Renal cortex interstitium (tissue), 11 donors: ENCODE measurements around the gene PPP1R12C. TPM values are rescaled to one million over a fixed set of nuclear protein-coding genes. Genes with fewer than 3 reads are reported as not detected.

Experiments used
- DNase-seq, 11 donors: peaks; one replicate each; pipeline ENCODE4 v3.0.0-alpha.2; 2013; ENCODE audit warnings: low read depth in 9 of 11, low spot score in 4 of 11; ENCODE audit errors: extremely low read depth in 1 of 11
- polyA plus RNA-seq, 3 donors: library from polyadenylated mRNA; unstranded; fragments of 120-200 nt; gene quantifications; one replicate each; pipeline ENCODE4 v1.2.1, GENCODE V29; 2013; ENCODE audit not compliant: insufficient read length in 3 of 3

Gene PPP1R12C
- polyA plus RNA-seq, 3 donors, result 66.4 to 116 (median 95.8) TPM

DNA sequence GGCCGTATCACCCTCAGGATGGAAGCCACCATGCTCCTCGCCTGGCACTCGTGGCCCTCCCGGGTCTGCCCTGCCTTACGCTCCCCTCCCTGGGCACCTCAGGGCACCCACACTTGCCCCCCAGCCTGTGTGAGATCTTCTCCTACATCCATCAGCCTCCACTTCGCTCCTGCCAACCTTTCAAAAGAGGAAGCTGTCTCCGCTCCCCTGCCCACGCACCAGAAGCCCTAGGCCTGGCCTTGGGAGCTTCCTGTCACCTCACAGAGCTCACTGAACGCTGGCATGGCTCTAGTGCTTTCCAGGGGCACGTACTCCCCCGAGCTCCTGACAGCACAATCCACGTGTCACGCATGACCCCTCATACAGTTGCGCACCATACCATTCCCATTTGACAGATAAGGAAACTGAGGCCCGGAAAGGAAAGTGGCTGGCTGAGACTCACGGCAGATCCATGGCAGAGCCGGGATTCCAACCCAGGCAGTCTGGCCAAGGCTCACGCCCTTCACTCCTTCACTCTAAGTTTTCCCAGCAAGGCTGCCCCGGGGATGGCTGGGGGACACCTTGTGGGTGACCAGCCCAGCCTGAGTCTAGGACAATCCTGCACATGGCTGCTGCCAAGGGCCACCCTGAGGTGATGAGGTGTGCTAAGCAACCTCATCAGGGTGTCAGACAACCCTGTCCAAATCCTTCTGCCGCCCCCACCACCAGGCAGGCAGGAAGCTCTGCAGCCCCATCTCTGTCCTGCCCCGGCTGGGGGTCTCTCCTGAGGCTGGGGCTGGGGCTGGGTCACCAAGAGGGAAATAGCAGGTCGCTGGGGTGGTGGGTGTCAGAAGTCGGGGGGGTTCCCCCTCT lies 19.3 kb downstream of the PPP1R12C start:
- DNase-seq, result no peak

DNA sequence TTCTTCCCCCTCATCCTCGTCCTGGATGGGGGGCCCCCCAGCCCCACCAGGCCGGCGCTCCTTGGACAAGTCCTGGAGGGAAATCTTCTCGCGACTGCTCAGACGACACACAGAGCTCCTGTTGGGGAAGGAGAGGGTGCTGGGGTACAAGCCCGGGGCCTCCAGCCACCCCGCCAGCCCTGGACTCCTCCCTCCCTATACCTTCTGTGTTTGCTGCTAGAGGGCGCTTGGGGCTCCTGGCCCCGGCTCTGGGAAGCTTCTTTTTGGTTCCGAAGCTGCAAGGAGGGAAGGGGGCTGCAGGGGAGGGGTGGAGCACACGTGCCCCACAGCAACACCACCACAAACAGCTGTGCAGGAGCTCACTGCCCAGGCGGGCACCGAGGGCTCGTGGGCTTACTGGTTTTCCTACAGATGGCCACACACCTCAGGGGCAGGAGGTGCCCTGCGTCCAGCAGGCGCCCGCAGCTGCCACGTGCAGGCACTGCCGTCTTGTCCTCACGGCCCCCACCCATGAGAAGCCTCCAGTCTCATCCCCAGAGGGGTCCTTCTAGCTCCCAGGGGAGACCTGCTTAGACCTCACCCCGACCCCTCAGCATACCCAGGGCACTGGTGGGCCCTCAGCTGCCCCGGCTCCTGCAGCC lies 21.3 kb downstream of the PPP1R12C start:
- no peak for DNase-seq

DNA sequence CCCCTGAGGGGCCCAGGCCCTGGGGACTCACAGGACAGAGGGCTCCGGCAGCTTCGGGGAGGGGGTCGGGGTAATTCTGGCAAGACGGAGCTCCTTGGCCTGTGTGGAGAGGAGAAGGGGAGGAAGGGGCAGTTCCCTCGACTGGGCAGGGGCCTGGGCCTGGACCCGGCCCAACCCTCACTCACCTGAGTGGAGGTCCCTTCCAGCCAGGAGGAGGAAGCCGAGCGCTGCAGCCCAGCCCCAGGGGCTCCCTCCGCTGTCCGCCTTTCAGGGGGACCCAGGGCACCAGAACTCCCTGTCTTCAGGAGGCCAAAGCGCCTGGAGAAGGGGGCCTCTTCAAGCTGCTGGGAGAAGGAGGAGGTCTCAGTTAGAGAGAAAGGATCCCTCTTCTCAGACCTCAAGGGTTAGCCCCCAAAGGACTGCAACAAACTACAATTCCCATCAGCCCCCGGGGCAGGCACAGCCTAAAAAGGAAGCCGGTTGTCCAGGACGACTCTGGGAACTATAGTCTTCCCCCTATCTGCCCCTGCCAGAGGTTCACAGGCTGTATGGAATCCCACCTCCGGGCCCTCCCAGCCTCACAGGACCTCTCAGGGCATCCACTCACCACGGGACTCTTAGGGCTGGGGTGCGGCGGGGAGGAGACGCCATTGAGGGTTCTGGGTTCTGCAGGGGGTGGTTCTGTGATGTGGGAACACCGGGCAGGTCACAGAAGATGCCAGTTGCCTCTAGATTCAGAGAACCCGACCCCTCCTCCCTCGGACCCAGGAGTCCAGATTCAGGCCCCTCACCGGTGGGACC lies 22.0 kb downstream of the PPP1R12C start:
- no peak for DNase-seq

DNA sequence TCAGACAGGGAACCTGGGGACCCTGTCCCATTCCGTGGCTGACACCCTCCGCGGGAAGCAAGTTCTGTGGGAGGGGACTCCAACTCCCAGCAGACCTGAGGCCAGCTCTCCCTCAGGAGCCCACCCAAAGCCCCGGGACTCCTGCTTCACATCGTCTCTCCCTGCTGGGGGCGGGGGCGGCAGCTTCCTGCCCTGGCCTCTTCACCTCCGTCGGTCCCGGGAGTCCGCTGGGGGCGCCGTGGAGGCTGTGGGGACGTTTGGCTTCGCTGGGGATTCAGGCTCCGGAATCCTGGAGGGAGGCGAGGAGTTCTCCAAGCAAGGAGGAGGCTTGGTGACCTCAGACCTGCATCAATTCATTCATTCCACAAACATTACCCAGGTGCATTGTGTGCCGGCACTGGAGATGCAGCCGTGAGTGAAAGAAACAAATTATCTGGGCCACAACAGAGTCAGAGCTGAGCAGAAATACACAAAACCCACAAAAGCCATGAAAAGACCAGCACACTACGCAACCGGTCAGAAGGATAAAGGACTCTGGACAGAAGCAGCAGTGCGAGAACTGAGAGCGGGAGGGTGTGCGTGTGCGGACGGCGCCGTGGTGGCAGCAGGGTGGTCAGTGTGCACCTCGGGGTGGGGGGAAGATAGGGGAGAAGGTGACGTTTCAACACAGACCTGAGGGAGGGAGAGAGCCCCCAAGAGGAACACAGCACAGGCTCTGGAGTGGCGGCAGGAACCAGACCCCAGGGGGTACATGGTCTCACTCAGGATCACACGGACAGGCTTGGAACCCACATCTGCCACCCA lies 22.8 kb downstream of the PPP1R12C start:
- no peak for DNase-seq

DNA sequence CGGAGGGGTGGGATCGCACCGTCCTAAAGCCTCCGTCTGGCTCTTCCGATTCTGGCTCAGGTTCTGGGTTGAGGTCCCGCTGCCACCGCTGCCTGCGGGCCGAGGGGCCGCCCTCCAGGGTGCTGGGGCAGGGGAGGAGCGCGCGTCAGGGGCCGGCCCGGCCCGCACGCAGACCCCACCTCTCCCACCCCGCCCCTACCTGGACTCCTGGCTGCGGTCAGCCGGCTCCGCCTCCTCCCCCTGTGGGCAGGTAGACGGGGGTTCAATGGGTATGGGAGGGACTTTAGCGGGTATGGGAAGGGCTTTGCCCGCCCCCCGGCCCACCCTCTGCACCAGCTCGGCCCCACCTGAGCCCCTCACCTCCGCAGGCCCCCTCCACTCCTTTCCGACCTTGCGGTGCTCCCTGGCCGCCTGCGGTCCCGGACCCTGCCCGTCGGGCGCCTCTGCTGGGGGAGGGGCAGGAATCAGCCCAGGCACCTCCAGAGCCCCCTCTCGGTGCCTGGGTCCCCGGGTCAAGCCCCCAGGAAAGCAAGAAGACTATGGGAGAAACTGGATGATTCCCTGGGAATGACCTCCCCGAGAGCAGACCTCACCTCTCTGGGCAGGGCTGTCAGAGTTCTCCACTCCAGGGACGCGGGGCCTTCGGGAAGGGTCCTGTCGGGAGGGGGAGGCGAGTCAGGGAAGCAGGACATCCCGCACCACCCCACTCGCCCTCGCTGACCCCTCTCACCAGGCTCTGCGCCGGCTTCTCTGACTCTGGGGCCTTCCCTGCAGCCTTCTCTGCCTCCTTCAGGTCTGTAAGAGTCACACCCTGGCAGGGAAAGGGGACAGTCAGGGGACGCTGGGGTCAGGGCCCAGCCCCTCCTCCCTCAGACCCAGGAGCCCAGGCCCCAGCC lies 24.8 kb downstream of the PPP1R12C start:
- DNase-seq, result no peak

DNA sequence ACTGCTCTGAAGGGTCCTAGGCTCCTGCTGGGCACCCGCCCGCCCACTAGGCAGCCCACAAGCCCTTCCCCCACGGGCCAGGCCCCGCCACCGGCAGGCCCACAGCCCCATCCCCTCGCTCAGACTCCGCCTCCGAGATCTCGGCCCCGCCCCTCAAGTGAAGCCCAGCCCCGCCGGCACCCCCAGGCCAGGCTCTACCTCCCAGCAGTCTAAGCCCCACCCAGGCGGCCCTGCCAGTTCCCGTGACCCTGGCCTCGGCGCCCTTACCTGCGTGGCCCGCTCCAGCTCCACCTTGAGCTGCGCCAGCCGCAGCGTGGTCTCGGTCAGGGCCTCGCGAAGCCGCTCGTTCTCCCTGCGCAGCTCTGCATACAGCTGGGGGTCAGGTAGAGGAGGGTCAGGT lies 25.5 kb downstream of the PPP1R12C start:
- no peak for DNase-seq

DNA sequence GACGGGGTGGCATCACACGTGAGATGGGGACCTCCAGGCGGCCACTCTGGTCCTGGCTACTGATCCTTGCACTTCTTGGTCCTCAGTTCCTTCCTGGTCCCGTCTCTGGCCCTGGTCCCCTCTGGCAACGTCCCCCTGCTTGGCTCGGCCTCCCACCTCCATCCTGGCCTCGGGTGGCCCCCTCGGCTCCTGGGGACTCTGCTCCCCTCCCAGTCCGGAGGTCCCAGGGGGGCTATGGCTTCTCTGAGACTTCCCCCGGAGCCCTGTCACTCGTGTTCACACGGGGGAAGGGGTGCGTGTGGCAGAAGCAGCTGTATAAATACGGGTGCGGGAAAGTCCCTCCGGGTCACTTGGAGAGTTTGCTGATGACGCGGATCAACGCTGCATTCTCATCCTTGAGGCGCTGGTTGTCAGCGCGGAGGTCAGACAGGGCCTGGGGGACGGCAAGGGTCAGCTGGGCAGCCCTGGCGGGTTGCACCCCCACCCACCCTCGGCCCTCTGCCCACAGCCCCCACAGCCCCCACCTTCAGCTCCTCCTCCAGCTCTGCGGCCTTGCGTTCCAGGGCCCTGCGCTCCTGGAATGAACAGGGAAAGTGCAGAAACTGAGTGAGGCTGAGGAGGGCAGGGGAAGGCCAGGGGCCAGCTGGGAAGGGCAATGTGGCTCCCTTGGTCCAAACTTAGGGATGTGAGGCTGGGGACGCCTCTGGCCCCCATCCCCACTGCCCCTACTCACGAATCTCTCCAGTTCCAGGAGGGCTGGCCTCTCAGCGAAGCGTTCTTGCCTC lies 26.1 kb downstream of the PPP1R12C start:
- DNase-seq, result no peak

DNA sequence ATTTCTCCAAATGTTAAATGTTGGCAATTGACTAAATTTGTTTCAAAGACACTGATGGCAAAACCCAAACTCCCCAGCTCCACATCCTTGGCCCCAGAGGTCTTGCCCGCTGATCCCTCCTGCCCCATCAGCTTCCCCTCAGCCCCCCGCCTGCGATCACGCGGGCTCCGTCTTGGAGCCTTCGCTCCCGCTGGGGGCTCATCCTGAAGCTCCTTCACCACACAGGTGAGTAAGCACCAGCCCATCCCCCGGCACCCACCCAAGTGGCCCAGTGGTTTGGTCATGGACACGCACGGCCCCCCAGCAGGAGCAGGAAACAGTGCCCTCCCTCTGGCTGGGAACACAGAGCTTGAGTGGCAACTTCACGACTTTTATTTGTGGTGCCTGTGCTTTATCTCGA lies 26.9 kb downstream of the PPP1R12C start:
- no peak for DNase-seq

DNA sequence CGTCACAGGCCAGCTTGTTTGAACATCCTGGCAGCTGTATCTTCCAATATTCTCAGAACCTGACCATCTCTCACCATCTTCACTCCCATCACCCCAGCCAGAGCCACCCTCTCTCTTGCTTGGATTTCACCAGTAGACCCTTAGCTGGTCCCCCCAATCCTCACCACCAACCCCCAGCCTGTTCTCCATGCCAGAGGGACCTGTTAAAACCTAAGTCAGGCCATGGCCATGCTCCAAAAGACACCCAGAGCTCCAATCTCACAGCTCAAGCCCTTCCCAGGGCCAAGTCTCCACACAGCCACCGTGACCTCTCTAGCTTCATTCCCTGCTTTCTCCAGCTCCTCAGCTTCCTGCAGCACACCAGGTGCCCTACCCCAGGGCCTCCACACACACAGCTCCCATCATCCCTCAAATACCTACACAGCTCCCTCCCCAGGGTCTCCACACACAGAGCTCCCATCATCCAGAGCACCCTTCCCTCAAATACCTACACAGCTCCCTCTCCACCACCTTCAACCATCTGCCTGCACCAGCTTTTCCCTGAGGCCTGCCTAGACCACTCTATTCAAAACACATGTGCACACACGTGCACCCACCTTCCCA lies 28.0 kb downstream of the PPP1R12C start:
- no peak for DNase-seq

DNA sequence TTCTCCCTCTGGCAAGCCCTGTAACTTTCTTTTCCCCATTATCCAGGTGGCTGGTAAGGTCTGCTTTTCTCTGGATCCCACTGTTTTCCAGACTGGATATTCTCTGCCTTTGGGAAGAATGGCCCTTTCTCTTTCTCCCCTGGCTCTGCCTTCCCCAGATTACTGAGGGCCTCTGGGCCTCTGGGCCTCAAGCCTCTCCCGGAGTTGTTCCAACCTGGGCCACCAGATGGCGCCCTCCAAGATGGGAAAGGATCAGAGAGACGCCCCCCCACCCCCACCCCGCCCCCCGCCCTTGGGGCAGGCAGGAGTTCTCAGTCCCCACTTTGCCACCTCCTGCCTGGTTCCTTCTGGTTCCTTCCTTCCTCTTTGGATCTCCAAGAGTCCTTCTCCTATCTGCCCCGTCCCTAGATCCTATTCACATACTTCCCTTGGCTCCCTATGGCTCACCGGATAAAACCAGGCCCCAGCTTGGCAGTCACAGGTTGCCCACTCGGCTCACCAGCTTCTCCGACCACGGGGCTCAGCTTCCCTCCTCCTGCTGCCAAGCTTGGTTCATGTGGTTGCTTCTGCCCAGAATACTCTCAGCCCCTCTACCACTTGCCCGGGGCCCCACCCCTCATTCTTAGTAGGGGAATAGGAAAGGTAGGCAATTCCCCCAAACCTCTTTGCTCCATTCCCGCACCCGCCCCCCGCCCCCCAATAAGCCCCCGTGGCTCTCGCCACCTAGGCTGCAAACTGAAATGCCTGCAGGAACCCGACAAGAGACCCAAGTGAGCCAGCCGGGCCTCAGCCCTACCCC lies 28.7 kb downstream of the PPP1R12C start:
- DNase-seq, result peak in 2 of 11 donors; percentile 73 to 75

DNA sequence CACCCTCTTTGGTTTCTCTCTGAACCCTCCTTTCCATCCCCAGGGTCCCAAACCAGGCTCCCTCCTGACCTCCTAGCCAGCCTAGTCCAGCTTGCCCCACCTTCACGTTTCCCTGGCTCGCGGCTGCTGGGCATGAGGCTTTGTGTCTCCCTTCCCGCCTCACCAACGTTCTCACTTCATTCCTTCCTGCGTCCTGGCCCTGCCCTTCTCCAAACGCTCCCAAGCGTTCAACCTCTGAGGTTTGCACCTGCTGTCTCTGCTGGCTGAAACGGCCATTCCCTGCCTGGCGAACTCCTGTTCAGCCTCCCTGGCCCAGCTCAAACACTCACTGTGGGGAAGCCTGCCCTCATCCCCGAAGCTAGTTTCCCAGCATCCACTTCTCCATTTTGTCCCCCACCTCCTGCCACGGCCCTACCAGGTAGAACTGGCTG lies 29.4 kb downstream of the PPP1R12C start:
- no peak for DNase-seq

DNA sequence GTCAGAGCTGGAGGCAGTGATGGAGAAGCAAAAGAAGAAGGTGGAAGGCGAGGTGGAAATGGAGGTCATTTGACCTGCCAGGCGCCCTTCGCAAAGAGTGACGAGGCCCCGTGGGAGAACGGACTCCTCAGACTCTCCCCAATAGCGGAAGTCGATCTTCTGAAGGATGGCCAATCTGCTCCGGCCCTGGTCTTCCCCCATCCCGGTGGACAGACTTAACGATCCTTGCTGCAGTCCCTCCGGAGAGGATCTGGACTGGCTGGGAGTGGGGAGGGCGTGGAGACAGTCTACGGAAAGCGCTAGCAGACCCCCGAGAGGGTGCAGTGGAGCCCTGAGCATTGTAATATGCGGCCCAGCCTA lies 29.9 kb downstream of the PPP1R12C start:
- no peak for DNase-seq

DNA sequence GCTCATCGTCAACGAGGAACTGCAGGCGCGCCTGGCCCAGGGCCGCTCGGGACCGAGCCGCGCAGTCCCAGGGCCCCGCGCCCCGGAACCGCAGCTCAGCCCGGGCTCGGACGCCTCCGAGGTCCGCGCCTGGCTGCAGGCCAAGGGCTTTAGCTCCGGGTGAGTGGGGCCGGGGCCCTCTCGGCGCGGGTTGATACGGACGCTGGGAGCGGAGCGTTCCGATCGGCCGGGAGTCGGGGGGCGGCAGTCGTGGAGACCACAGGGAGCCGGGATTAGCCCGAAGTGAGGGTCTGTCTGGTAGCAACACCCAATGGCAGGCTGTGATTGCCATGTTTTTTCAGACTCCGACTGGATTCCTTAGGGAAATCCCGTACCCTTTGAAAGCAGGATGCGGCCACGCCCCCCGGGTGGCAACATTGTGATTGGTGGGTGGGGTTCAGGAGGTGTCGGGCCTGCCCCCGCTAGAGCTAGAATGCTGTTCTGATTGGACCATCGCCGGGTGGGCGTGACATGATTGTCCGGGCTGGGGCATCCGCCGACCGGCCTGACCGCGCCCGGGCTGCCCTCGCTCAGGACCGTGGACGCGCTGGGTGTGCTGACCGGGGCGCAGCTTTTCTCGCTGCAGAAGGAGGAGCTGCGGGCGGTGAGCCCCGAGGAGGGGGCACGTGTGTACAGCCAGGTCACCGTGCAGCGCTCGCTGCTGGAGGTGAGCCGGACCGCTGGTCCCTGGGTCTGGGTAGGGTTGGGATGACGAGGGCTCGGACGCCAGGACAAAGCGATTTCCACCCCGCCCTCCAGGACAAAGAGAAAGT lies 30.5 kb downstream of the PPP1R12C start:
- DNase-seq, result peak in 9 of 11 donors; percentile 75 to 91 (median 83)

DNA sequence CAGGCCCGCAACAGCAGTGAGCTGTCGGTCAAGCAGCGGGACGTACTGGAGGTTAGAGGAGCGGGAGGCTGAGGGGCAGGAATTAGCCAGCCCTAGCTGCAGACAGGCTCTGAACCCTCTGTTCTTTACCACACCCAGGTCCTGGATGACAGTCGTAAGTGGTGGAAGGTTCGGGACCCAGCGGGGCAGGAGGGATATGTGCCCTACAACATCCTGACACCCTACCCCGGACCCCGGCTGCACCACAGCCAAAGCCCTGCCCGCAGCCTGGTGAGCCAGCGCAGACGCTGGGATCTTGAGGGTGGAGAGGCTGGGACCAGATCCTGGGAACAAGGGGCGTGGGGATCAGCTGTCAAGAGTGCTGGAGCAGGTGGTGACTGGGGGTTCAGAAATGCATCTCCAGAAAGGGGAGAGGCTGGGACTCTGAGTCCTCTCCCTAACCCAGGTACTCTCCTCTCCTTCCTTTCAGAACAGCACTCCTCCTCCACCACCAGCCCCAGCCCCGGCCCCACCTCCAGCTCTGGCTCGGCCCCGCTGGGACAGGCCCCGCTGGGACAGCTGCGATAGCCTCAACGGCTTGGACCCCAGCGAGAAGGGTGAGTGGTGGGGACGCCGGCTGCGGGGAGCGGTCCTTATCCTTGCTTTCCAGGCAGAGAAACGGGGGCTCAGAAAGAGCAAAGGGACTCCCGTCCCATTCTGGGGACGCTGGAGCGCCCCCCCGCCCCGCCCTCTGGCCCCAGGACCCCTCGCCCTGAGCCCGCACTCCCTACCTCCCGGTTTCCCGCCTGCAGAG lies 31.3 kb downstream of the PPP1R12C start:
- DNase-seq, result no peak

DNA sequence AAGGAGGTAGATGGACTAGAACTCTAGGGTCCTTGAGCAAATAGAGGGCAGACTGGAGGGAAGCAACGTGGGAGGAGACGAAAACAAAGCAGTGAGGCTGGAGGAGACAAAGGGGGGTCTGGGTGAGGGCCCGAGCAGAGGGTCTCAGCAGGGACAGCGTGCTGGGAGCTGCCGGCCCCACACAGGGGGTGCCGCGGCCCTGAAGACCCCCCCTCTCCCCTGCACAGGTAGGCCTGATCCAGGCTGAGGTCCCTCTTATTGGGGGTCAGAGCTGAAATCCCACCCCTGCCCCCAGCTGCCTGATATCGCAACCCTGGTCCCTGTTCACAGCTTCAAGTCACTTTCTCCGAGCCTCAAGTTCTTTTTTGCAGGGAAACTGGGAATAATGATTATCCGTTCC lies 33.0 kb downstream of the PPP1R12C start:
- DNase-seq, result no peak
